GM18519 (cell line): ENCODE data around the gene PALB2.
A peak's percentile ranks its signal among the peaks of the same experiment; 100 is the strongest.
"Not testable (repeated sequence)": the region's sequence is repeated elsewhere in the genome, so short reads cannot be mapped to it uniquely, and the experiment has no call there.

Source experiments
- ATAC-seq: cut with Tn5 transposase; IDR thresholded peaks from one replicate; pipeline ENCODE4 v1.9.1; 2021; ENCODE audit warnings: mild to moderate bottlenecking, moderate library complexity; ENCODE audit not compliant: unreplicated experiment, low FRiP score

Gene PALB2

DNA sequence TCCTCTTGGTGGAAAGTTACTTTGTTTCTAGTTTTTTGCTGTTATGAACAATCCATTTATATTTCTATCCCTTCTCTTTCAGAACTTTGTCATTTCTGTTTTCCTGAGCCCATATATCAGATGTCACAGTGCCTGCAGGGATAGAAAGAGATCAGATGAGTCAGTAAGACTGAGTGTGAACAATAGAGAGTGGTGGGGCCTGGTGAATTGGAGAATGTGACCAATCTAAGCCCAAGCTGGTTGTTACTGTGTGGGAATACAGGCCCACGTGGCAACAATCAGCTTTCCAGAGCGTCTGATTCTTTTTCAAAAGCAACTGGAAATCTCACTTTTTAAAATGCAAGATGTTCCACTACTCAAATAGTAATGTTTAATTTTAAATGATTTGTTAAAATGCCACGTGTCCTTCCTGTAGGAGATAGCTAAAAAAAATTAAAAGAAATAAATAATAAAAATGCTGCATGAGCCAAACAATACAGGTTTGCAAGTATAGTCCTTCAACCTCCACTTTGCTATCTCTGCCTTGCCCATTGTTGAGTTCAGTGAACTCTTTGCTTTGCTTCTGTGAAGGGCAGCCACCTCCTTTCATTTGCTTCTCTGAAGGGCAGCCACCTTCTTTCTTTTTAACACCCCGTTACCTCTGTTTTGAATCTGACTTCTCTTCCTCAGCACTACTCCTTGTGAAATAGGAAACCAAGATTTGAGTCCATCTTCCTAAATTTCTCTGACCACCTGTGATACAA, 9.7 kb upstream of the PALB2 start:
- ATAC-seq, result no peak

DNA sequence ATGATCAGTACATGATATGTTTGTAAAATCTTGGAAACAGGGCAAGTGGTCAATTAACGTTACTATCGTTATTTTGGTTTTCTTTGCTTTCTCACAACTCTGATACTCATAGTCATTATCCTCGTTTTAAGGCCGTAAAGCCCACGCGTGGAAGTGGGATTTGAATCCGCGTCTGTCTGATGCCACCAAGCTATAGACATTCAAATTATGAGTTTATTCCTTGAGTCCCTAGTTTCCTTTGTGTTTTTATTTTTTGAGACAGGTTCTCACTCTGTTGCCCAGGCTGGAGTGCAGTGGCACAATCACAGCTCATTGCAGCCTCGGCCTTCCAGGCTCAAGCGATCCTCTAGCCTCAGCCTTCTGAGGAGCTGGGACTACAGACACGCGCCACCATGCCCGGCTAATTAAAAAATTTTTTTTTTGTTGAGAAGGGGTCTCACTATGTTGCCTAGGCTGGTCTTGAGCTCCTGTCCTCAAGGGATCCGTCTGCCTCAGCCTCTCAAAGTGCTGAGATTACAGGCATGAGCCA, 1.2 kb upstream of the PALB2 start:
- no peak for ATAC-seq

DNA sequence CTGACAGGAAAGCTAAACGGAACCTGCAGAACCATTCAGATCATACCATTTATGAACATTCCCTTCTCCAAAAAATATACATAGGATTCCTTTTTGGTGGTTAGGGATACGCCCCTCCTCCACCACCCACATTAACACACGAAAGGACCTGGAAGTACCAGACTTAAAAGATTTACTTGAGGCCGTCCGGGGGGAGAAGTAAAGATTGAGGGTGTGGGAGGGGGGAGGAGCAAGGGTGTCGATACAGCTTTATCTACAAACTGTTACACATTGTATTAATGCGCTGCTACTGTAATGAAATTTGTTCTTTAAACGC, 537 bp downstream of the PALB2 start:
- no peak for ATAC-seq

DNA sequence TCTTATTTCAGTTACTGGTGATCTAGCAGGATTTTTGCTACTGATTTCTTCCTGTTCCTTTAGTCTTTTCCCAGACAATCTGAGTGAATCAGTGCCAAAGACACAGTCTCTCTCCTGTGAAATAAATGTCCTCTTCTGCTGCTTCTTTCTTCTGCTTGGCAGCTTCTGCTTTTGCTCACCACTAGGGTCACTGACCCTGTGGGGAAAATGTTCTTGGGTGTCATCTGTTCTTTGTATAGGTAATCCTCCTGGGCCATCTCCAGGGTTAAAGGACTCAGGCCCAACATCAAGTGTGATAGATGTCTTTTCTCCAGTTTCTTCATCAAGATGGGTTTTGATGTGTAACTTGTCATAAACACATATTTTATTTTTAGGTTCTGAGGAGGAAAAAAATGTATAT, 5.2 kb downstream of the PALB2 start:
- no peak for ATAC-seq

DNA sequence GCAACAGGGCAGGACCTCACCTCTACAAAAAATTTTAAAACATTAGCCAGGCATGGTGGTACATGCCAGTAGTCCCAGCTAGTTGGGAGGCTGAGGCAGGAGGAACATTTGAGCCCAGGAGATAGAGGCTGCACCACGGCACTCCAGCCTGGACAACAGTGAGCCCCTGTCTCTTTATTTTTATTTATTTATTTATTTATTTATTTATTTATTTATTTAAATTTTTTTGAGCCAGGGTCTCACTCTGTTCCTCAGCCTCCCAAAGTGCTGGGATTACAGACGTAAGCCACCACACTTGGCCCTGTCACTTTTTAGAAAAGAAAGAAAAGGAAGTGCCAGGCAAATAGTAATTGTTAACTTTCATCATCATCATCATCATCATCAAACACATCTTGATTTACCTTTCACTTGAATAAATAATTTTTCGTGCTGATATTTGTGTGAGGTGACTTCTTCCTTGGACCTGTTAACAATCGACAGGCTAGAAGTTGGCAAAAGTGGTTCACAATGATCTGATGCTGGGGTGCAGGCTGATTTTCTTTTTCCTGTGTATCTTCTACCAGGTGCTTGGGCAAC, 6.6 kb downstream of the PALB2 start:
- no peak for ATAC-seq

DNA sequence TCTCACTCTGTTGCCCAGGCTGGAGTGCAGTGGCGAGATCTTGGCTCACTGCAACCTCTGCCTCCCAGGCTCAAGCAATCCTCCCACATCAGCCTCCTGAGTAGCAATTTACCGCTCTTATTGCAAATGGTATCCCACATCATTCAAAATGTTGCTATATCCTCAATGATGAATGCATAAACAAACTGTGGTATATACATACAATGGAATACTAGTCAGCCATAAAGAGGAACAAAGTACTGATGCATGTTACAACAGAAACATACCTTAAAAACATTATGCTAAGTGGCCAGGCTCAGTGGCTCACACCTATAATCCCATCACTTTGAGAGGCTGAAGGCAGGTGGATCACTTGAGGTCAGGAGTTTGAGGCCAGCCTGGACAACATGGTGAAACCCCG, 9.2 kb downstream of the PALB2 start:
- ATAC-seq, result not testable (repeated sequence)

DNA sequence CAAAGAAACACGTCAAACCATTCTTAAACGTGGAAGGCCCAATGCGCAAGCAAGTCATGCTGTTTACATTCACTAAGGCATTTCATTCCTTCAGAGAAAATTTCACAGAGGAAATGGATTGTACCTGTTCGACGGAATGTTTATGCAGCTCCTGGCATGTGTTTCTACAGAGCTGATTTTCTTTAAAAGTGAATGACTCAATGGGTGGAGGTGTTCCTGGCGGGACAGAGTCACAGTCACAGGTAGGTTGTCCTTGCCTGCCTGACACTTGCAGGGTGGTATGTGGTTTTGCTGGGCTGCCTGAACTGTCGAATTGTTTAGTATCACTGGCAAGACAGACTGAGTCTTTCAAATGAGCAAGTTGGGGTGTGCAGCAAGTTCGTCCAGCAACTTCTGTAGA, 11.6 kb downstream of the PALB2 start:
- no peak for ATAC-seq

DNA sequence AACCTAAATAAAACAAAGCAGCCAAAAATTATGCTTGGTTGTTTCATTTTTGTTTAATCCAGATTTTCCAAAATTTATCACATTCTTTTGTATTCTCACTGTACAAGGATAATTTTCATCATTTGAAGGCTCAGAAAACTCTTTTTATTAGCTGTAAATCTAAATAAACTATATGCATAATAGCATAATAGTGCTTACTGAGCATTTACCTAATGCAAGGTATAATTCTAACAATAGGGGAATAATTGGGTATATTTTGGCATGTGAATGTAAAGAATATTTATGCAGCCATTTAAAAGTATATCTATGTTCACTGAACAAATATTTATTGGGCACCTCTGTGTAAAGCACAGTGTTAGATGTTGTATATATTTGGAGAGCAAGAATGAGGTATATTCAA, 17.0 kb downstream of the PALB2 start:
- ATAC-seq, result no peak

DNA sequence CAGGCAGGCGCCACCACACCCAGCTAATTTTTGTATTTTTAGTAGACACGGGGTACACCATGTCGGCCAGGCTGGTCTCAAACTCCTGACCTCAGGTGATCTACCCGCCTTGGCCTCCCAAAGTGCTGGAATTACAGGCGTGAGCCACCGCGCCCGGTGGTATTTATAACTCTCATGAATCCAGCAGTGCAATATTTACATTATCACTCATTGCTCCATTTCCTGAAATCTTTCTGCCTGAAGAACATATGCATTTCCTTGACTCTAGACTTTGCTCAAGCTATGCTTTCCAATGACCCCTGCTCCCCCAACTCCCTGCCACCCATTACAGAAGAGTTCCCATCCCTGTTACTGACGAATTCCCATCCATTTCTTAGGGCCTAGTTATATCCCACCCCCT, 25.3 kb downstream of the PALB2 start:
- ATAC-seq, result no peak

DNA sequence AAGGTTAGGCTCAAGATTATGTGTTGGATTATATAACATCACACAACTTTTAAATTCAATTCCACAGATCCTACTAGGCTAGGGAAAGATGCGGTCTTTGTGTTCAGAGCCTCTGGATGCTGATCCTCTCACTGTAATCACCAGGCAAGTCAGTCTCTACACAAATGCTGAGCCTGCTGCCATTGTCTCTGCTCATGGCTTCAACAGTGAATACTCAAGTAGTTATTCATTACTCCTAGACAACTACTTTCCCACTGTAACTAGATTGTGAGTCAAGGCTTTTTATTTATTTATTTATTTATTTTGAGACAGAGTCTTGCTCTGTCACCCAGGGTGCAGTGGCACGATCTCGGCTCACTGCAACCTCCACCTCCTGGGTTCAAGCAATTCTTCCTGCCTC, 29.2 kb downstream of the PALB2 start:
- no peak for ATAC-seq

DNA sequence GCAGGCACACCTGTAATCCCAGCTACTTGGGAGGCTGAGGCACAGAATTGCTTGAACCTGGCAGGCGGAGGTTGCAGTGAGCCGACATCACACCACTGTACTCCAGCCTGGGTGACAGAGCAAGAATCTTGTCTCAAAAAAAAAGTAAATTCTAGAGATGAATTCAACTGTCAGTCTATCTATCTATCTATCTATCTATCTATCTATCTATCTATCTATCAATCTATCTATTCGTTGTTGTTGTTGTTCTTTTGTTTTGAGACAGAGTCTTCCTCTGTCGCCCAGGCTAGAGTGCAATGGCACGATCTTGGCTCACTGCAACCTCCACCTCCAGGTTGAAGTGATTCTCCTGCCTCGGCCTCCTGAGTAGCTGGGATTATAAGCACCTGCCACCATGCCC, 30.2 kb downstream of the PALB2 start:
- ATAC-seq, result not testable (repeated sequence)

DNA sequence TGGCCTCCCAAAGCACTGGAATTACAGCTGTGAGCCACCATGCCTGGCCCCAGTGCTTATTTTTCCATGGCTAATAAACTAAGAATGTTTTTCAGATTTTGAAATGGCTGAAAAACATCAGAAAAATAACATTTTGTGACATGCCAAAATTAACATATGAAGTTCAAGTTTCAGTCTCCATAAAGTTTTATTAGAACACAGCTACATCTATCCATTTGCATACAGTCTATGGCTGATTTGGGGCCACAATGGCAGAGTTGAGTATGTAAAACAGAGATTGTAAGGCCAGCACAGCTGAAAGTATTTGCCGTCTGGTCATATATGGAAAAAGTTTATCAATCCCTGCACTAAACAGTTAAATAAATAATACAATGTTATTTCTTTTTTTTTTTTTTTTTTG, 31.2 kb downstream of the PALB2 start:
- ATAC-seq, result no peak

DNA sequence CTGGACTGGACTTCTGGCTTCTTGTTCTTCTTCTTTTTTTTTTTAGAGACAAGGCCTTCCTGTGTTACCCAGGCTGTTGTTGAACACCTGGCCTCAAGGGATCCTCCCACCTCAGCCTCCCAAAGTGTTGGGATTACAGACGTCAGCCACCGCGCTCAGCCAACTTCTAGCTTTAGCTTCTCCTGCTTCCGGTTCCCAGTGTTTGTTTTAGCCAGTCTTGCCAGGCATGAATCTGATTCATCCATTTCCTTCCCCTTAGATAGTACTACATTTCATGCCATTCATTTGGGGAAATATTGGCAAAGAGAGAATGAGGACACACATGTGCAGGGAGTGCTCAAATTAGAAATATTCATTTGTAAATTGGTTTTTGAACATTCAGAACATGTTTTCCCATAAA, 32.9 kb downstream of the PALB2 start:
- no peak for ATAC-seq

DNA sequence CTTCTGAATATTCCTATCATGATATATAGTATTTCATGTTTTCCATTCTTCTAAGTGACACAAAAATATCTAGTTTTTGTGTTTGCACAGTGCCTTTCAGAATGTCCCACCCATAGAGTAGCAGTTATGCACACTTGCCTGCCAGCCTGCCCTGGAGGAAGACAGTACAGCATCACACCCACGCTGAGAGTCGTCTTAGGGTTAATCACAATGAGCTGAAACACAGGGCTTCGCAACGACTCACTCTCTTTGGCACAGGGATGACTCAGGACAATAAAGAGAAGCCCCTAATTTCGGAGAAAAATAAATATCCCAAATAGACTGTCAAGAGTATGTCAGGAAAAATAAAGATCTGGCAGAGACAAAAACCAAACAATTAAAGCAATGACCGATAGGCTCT, 33.4 kb downstream of the PALB2 start:
- ATAC-seq, result no peak

DNA sequence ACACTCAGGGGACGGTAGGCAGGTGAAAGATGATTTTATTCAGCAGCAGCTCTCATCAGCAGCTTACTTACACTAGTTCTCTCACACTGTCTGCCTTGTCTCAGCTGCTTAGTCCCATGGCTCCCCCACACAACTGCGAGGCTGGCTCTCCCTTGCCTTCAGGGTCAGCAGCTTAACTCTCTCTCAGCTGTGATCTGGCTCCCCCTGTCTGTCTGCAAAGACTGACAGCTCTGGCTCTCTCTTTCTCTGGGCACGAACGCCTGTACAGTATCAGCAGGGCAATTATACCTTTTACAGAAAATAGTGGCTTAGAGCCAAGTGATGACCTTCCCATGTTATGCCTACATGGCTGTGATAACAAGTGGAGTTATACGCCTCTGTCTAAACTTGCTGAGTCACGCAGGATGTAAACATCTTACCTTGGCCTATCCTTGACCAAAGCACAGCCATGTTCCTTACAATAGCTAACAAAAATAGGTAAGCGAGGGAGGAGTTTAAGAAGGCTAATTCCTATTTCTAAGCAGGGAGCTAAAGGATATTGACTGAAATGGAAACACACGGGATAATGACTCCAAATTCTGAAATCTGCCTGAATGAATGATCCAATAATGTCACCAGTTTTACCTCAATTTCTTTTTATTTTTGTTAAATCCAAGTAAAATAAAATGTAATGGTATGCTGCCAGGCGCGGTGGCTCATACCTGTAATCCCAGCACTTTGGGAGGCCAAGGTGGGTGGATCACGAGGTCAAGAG, 43.9 kb downstream of the PALB2 start:
- ATAC-seq, result no peak

DNA sequence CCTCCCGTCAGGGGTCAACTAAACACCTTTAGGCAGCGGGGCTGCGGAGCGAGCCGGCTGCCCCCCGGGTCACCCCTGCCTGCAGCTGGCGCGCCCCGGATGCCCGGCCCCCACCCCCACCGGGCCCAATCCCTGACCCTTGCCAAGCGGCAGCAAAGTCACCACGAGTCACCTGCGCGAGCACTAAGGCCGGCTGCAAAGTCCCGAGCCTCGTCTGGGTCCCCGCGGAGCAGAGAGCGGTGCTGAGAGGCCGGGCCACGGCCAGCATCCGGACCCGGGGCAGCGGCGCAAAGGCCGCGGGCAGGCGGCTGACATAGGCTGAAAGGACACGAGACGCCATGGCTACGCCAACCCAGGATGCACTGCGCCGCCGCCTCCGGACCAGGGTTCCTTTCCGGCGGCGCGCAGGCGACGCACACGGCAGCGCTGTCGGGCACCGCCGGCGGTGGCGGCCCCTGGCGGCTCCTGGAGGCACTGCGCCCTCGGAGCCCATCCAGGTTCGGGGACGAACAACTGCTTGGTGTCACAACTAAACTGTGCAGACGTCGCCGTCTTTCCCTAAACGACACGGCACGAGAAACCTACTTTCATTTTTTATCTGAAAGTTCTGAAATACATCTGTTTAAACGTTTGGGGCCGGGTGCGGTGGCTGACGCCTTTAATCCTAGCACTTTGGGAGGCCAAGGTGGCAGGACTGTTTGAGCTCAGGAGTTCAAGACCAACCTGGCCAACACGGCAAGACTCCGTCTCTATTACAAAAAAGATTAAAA, 45.0 kb downstream of the PALB2 start, which contains the start of gene NDUFAB1:
NDUFAB1 (minus strand) TSS at position 366 of the 770 bp plus-strand sequence; CDS start at position 340, 26 bp downstream.
- ATAC-seq, result peak; percentile 80

DNA sequence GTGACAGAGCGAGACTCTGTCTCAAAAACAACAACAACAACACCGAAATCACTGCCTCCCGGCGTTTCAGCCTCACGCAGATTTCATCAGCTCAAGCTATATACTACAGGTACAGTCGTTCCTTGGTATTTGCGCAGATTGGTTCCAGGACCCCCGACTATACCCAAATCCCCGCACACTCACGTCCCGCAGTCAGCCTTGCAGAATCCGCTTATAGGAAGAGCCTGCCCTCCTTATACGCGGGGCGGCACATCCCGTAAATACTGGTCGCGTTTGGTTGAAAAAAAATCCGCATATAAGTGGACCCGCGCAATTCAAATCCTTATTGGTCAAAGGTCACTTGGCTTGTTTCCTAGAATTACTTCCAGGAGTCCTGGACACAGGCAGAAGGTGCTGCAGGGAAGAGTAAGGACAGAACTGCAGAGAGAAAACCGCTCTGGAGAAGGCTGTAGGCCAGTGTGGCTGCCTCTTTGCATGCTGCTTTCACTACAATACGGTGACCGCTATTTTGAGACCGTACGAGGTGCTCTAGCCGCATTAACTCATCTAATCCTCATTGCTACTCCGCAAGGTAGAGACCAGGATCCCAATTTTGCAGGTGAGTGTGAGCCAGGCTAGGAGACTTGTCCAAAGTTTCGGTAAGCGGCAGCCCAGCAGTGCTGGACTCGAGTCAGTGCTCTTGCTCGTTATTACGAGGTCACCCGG, 45.7 kb downstream of the PALB2 start:
- no peak for ATAC-seq

DNA sequence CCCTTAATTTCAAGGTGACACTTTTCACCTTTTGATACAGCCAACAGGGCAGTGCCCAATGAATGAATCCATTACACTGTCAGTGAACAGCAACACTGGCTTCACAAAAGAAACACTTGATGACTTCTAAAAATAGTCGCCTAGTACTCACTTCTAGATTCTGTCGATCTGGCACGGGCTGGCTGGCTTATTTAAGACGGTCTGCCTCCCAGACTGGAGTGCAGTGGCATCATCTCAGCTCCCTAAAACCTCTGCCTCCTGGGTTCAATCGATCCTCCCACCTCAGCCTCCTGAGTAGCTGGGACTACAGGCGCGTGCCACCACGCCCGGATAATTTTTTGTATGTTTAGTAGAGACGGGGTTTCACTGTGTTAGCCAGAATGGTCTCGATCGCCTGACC, 46.9 kb downstream of the PALB2 start:
- no peak for ATAC-seq

DNA sequence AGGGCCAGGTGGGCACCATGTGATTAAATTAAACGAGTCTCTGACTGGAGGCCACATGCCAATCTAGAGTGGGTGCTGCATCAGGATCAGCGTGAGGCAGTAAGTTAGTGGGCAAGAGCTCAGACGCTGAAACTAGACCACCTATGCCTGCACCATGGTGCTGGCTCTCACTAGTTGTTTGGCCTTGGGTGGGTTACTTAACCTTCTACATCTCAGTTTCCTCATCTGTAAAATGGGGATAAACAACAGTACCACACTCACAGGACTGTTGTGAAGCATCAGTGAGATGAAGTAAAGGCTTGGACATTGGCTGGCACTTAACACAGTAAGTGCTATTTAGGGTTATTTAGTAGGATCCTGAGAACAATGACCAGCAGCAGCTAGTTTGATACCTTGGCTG, 50.9 kb downstream of the PALB2 start:
- ATAC-seq, result no peak

DNA sequence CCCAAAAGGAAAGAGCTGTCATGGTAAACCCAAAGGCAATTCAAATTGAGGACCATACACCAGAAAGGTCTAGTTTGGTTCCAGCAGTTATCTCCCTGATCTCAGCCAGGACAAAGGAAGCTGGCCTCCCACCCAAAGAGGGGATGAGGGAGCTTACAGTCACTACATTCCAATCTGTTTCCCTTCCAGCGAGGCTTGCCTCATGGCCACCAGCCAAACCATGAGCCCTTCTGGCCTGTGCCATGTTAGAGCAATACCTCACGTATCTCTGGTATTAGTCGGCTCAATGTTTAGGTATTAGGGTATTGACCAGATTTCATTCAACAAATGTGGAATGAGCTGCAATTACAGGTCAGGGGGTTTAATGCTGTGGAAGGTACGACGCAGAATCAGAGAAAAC, 53.4 kb downstream of the PALB2 start:
- no peak for ATAC-seq
